ENCODE data around the gene LRRC53.

The LRRC53 gene

GRCh38 chr1:74423471-74423870 is 88.9 kb downstream of the LRRC53 start:
- TF ChIP-seq CTCF (conservative IDR thresholded peaks at IDR 0.05; ENCODE audit: low read depth): no peak
- ChIA-PET POLR2A (ENCODE audit: low non-redundant PET) (no interaction called here), CTCF (no interaction called here)
- no peak overlapping the region for H3K27ac ChIP-seq
- no peak for DNase-seq (ENCODE audit: low spot score)

- ChIA-PET POLR2A (ENCODE audit: low non-redundant PET) (no interaction called here), CTCF (no interaction called here)
- H3K27ac ChIP-seq: no peak overlapping the region
- DNase-seq (ENCODE audit: low spot score): no peak
- no peak for TF ChIP-seq CTCF (conservative IDR thresholded peaks at IDR 0.05; ENCODE audit: low read depth)
These were observed 89.8 kb downstream of the LRRC53 start for GRCh38 chr1:74422421-74423292.

GRCh38 chr1:74420467-74420866 is 91.9 kb downstream of the LRRC53 start:
- no peak overlapping the region for H3K27ac ChIP-seq
- ChIA-PET POLR2A (ENCODE audit: low non-redundant PET) (no interaction called here), CTCF (no interaction called here)
- DNase-seq (ENCODE audit: low spot score): no peak
- no peak for TF ChIP-seq CTCF (conservative IDR thresholded peaks at IDR 0.05; ENCODE audit: low read depth)

All from RWPE1 (cell line).